ENCODE results near the gene LOXL4. TPM values are rescaled to one million over a fixed set of nuclear protein-coding genes. Genes with fewer than 3 reads are reported as not detected.

Gene LOXL4
- total RNA-seq, 1 experiment from 2014 or later, result 0.13 TPM

- Histone ChIP-seq H3K4me1 (ENCODE audit: insufficient read depth, low read length) (no peaks in the 10 kb centered on the region), H3K23me2 (ENCODE audit: insufficient read length, low read depth, low read length, poor library complexity, severe bottlenecking) (no peaks in the 10 kb centered on the region), H3K23ac (ENCODE audit: insufficient read length, low read depth, low read length) (no peak overlapping the region), H2BK5ac (ENCODE audit: insufficient read length, low read length) (no peak overlapping the region), H3T11ph (ENCODE audit: low read length) (no peak overlapping the region), H2BK120ac (ENCODE audit: low read depth, low read length, poor library complexity, severe bottlenecking) (no peak overlapping the region), H3K27me3 (ENCODE audit: insufficient read depth, low read length) (no peaks in the 10 kb centered on the region), H3K9ac (ENCODE audit: extremely low read depth, insufficient read length, low read length) (no peak overlapping the region), H4K91ac (ENCODE audit: insufficient read length, low read depth, low read length) (no peak overlapping the region), H4K20me1 (ENCODE audit: control insufficient read depth, insufficient read depth, insufficient read length) (no peaks in the 10 kb centered on the region), H2BK20ac (ENCODE audit: low read depth, low read length, poor library complexity, severe bottlenecking) (no peak overlapping the region), H2BK15ac (ENCODE audit: low read depth, low read length) (no peak overlapping the region), H3K18ac (ENCODE audit: insufficient read length, low read depth, low read length) (no peak overlapping the region), H2AFZ (ENCODE audit: low read length) (no peak overlapping the region), H3K56ac (ENCODE audit: insufficient read length, low read depth, low read length) (no peak overlapping the region), H3K14ac (ENCODE audit: insufficient read depth, low read length) (no peak overlapping the region), H3K27ac (ENCODE audit: insufficient read length, low read depth, low read length) (no peak overlapping the region), H3K4me2 (ENCODE audit: insufficient read depth, insufficient read length, low read length) (no peak overlapping the region), H4K8ac (replicated peaks; ENCODE audit: insufficient read length, low read depth, low read length) (no peak overlapping the region), H3K79me1 (ENCODE audit: insufficient read depth, low read depth, low read length, poor library complexity, severe bottlenecking) (no peaks in the 10 kb centered on the region), H3K4ac (ENCODE audit: low read depth, low read length) (no peak overlapping the region), H3K9me3 (ENCODE audit: control insufficient read depth, low read depth, low read length) (no peaks in the 10 kb centered on the region), H4K5ac (ENCODE audit: insufficient read length, low read depth, low read length) (no peak overlapping the region), H3K79me2 (ENCODE audit: insufficient read depth, low read length) (no peaks in the 10 kb centered on the region), H2BK12ac (ENCODE audit: insufficient read length, low read depth, low read length) (no peak overlapping the region), H2AK5ac (ENCODE audit: insufficient read length, low read length) (no peak overlapping the region)
- no peak overlapping the region for H3K4me3 Mint-ChIP-seq
- no peaks in the 10 kb centered on the region; the same call in 1 of the 2 replicates for H3K27me3 Mint-ChIP-seq (ENCODE audit: low read depth)
- no peak for TF ChIP-seq CTCF (conservative IDR thresholded peaks at IDR 0.05)
- no peak for DNase-seq
- H3K4me1 Mint-ChIP-seq, result peaks cover 7 to 10% of the 10 kb centered on the region in 2 experiments; a peak in 3 of 4 replicates
- H3K27ac Mint-ChIP-seq, result no peak overlapping the region
- no peaks in the 10 kb centered on the region for H3K9me3 Mint-ChIP-seq
- no peaks in the 10 kb centered on the region for H3K36me3 Mint-ChIP-seq (ENCODE audit: insufficient read depth in 1 of 3, low read depth in 3 of 3)
Measured at GRCh38 chr10:98316661-98317060, 48.7 kb upstream of the LOXL4 start.

Data from H9 (cell line).